ENCODE results near the gene TOM1.

The TOM1 gene

DNA sequence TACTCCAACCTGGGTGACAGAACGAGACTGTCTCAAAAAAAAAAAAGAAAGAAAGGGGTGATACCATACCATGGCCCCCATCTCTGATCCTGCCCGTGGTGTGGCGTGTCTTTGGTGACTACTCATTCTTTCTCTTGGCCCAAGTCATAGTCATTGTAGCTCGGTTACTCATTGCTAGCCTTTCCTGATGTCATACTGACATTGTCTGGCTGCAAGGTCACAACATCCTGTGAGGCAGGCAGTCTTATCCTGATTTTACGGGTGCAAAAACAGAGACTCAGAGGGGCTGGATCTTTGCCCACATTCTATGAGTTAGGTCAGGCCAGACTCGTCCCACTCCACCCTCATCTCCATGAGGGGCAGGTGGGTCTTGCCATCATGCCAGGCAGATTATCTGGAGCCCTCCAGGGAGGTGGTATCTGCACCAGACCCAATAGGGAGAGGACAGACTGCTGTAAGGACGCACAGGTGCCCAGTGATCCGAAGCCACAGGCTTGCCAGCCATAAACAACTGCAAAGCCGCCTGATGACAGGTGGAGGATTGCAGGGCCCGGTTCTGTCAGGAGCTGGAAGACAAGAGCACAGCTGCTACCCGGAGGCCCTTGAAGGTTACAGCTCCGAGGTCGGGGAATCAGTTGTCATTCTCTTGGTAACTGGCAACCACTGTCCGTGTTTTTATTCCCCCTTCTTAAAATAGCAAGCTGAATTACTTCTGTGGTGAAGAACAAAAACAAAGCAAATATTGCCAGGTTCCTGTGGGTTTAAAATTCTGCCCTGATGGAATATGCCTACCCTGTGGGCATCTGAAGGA is 13.8 kb downstream of the TOM1 start:
- ATAC-seq (ENCODE audit: low read depth) (peak; percentile 45), DNase-seq (ENCODE audit: low spot score) (no peak)
- TF ChIP-seq, protein P1, sequence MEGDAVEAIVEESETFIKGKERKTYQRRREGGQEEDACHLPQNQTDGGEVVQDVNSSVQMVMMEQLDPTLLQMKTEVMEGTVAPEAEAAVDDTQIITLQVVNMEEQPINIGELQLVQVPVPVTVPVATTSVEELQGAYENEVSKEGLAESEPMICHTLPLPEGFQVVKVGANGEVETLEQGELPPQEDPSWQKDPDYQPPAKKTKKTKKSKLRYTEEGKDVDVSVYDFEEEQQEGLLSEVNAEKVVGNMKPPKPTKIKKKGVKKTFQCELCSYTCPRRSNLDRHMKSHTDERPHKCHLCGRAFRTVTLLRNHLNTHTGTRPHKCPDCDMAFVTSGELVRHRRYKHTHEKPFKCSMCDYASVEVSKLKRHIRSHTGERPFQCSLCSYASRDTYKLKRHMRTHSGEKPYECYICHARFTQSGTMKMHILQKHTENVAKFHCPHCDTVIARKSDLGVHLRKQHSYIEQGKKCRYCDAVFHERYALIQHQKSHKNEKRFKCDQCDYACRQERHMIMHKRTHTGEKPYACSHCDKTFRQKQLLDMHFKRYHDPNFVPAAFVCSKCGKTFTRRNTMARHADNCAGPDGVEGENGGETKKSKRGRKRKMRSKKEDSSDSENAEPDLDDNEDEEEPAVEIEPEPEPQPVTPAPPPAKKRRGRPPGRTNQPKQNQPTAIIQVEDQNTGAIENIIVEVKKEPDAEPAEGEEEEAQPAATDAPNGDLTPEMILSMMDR (IDR thresholded peaks at IDR 0.05; ENCODE audit: poor library complexity, severe bottlenecking): no peak
- H3K36me3 ChIP-seq (ENCODE audit: low read depth): no peaks in the 10 kb centered on the region
- no peaks in the 10 kb centered on the region for H3K27me3 ChIP-seq (ENCODE audit: insufficient read depth, poor library complexity, severe bottlenecking)
- H3K4me1 ChIP-seq (ENCODE audit: insufficient read depth, poor library complexity, severe bottlenecking): peaks cover 19% of the 10 kb centered on the region
- H3K4me3 ChIP-seq (ENCODE audit: severe bottlenecking): no peak overlapping the region
- peak overlapping the region; percentile 55 for H3K27ac ChIP-seq (ENCODE audit: poor library complexity, severe bottlenecking)
- peaks cover 3% of the 10 kb centered on the region for H3K9me3 ChIP-seq (ENCODE audit: severe bottlenecking)

DNA sequence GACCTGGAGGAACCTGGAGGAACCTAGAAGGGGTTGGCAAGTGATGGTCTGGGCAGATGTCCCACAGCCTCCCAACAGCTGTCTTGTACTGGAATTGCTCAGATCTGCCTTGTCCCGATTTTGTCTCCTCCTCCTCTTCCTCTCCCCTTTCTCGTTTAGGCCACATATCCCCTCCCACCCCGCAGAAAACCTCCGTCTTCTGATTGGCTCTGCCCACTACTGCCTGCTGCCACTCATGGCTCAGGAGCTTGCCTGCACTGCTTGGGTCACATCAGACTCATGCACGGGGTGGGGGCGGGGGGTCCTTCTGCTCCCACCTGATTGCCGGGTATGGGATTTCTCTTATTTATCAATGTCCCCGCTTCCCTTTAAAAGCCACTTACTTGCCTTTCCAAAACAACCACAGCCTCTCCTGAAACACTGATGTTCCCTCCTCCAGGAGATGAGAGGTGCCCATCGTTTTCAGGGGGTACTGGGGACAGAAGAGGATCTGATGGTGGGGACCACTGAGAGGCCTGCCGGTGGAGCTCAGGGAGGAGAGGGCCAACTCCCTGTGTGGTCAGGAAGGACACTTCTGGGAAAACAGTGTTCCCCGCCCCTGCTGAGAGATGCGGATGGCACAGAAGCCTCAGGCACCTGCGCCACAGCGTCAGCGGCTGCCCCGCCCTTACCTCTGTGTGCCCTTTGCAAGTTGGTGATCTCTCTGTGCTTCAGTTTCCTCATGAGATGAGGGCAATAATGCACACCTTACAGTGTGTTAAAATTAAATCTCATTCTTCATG is 14.7 kb downstream of the TOM1 start:
- Histone ChIP-seq H3K4me1 (ENCODE audit: insufficient read depth, poor library complexity, severe bottlenecking) (peaks cover 19% of the 10 kb centered on the region), H3K4me3 (ENCODE audit: severe bottlenecking) (no peak overlapping the region), H3K27ac (ENCODE audit: poor library complexity, severe bottlenecking) (peak overlapping the region; percentile 55), H3K36me3 (ENCODE audit: low read depth) (no peaks in the 10 kb centered on the region), H3K9me3 (ENCODE audit: severe bottlenecking) (peaks cover 3% of the 10 kb centered on the region), H3K27me3 (ENCODE audit: insufficient read depth, poor library complexity, severe bottlenecking) (no peaks in the 10 kb centered on the region)
- DNase-seq (ENCODE audit: low spot score): no peak
- TF ChIP-seq, protein P1 (IDR thresholded peaks at IDR 0.05; ENCODE audit: poor library complexity, severe bottlenecking): no peak
- no peak for ATAC-seq (ENCODE audit: low read depth)

DNA sequence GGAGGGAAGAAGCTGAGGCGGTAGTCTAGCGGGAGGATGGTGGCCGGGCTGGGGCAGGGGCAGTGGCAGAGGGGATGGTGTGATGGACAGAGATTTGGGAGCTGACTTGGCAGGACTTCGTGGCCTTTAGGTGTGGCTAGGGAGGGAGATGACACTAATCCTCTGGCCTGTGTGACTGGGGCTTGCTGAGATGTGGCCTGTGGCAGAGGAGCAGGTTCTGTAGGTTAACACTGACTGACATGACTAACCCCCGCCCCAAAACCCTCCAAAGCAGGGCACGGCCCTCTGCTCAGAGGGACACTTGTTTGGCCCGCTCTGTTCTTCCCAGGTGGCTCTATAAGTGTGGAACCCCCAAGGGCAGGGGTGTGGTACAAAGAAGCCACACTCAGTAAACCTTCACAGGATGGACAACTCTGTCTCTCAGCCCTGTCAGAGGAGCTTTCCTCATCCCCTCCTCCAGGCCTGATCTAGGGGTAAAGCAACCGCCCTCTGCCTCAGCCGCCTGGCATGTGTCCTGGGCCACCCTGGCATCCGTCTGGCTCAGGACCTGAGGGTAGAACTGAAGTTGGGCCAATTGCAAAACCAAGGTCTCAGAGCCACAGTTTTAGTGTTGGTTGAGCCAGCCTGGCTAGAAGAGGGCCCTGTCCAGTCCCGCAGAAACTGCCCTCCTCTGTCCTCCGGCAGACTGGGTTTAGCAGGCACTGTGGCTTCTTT is 15.6 kb downstream of the TOM1 start:
- Histone ChIP-seq H3K4me3 (ENCODE audit: severe bottlenecking) (no peak overlapping the region), H3K27me3 (ENCODE audit: insufficient read depth, poor library complexity, severe bottlenecking) (no peaks in the 10 kb centered on the region), H3K27ac (ENCODE audit: poor library complexity, severe bottlenecking) (no peak overlapping the region), H3K4me1 (ENCODE audit: insufficient read depth, poor library complexity, severe bottlenecking) (peaks cover 19% of the 10 kb centered on the region), H3K9me3 (ENCODE audit: severe bottlenecking) (peaks cover 3% of the 10 kb centered on the region), H3K36me3 (ENCODE audit: low read depth) (no peaks in the 10 kb centered on the region)
- TF ChIP-seq, protein P1 (IDR thresholded peaks at IDR 0.05; ENCODE audit: poor library complexity, severe bottlenecking): no peak
- DNase-seq (ENCODE audit: low spot score) (peak; percentile 38), ATAC-seq (ENCODE audit: low read depth) (no peak)

DNA sequence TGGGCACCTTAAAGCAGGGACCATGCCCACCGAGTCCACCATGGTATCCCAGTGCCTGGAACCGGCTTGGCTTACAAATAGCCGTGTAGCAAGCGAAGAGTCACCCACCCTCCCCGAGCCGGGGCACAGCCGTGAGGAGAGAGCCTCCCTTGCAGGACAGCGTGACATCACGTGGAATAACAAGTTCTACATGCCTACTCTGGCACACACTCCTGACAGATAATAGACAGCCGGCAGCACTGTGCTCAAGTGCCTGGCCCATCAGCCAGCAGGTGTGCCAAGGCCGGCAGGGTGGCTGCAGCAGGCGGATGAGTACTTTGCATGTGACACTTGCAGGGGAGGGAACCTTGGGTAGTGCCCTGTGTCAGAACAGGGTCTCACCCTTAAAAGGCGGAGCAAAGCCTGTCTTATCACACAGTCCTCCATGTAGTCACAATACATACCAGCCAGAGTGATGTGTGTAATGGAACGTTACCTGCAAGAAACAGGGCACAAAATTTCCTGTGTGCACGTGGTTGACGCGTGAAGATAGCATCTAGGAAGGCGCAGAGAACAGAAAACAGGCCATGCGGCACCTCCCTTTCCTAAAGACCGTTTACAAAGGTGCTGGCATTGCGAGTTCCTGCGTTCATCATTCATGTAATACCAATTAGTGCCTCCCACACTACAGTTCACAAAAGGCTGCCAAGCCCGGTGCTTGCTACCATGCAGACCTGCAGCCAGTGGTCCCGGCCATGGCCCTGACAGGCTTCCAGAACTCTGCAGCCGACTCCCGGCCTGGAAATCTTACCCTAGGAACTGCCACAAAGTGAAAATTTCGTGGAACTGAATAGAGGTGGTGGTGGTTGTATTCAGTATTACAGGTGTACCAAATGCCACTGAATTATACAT is 16.4 kb downstream of the TOM1 start:
- peak; percentile 35 for DNase-seq (ENCODE audit: low spot score)
- H3K4me1 ChIP-seq (ENCODE audit: insufficient read depth, poor library complexity, severe bottlenecking): peaks cover 19% of the 10 kb centered on the region
- ATAC-seq (ENCODE audit: low read depth): no peak
- peaks cover 3% of the 10 kb centered on the region for H3K9me3 ChIP-seq (ENCODE audit: severe bottlenecking)
- no peaks in the 10 kb centered on the region for H3K27me3 ChIP-seq (ENCODE audit: insufficient read depth, poor library complexity, severe bottlenecking)
- TF ChIP-seq, protein P1 (IDR thresholded peaks at IDR 0.05; ENCODE audit: poor library complexity, severe bottlenecking): no peak
- H3K36me3 ChIP-seq (ENCODE audit: low read depth): no peaks in the 10 kb centered on the region
- no peak overlapping the region for H3K4me3 ChIP-seq (ENCODE audit: severe bottlenecking)
- no peak overlapping the region for H3K27ac ChIP-seq (ENCODE audit: poor library complexity, severe bottlenecking)
